AG09309 (cell line): ENCODE data around the gene SAC3D1.
"Not testable (repeated sequence)": the region's sequence is repeated elsewhere in the genome, so short reads cannot be mapped to it uniquely, and the experiment has no call there.

Experiments
- DNase-seq: peaks from one replicate; pipeline ENCODE4 v3.0.0-alpha.2; 2010; ENCODE audit warnings: low read depth
- H3K4me3 ChIP-seq: 2 replicates; pipeline ENCODE4 v1.5.1; 2011; ENCODE audit warnings: mild to moderate bottlenecking, low read depth, low read length, moderate library complexity; ENCODE audit not compliant: control insufficient read depth
- TF ChIP-seq, protein P1 (sequence below): IDR thresholded peaks from 2 replicates; pipeline ENCODE4 v1.5.1; 2011; ENCODE audit warnings: mild to moderate bottlenecking, low read depth, low read length, inconsistent platforms; ENCODE audit not compliant: insufficient read depth, control insufficient read depth; ENCODE audit errors: missing control alignments

SAC3D1 gene

GRCh38 chr11:64999478-64999877, 41.5 kb upstream of the SAC3D1 start:
- TF ChIP-seq, protein P1, sequence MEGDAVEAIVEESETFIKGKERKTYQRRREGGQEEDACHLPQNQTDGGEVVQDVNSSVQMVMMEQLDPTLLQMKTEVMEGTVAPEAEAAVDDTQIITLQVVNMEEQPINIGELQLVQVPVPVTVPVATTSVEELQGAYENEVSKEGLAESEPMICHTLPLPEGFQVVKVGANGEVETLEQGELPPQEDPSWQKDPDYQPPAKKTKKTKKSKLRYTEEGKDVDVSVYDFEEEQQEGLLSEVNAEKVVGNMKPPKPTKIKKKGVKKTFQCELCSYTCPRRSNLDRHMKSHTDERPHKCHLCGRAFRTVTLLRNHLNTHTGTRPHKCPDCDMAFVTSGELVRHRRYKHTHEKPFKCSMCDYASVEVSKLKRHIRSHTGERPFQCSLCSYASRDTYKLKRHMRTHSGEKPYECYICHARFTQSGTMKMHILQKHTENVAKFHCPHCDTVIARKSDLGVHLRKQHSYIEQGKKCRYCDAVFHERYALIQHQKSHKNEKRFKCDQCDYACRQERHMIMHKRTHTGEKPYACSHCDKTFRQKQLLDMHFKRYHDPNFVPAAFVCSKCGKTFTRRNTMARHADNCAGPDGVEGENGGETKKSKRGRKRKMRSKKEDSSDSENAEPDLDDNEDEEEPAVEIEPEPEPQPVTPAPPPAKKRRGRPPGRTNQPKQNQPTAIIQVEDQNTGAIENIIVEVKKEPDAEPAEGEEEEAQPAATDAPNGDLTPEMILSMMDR = no peak
- no peak overlapping the region for H3K4me3 ChIP-seq
- DNase-seq = no peak

GRCh38 chr11:65002706-65003105, 38.3 kb upstream of the SAC3D1 start:
- no peak overlapping the region for H3K4me3 ChIP-seq
- DNase-seq = no peak
- TF ChIP-seq, protein P1 = no peak

DNA sequence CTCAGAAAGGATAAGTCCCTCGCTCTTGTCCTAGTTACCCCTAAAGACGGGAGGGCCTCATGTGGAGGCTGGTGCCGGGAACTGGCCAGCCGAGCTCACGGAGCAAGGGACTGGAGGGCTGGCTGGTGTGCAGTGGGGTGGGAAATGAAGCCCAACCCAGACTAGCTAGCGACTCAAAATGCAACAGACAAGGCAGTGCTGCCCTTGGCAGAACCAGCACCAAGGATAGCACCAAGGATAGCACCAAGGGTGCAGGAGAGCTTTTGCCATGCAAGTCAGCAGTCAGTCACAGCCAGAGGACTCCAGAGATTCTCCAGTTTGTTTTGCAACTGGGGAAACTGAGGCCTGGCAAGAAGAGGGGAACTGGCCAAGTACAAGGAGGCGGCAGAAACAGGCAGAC, 37.7 kb upstream of the SAC3D1 start:
- TF ChIP-seq, protein P1 = no peak
- DNase-seq = no peak
- no peak overlapping the region for H3K4me3 ChIP-seq

DNA sequence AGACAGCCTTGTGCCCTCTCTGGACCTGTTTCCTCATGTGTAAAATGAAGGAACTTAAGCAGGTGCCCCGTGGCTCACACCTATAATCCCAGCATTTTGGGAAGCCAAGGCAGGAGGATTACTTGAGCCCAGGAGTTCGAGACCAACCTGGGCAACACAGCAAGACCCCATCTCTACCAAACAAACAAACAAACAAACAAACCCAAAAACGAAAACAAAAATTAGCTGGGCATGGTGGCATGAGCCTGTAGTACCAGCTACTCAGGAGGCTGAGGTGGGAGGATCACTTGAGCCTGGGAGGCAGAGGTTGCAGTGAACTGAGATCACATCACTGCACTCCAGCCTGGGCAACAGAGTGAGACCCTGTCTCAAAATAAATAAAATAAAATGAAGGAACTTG, 37.0 kb upstream of the SAC3D1 start:
- not testable (repeated sequence) for H3K4me3 ChIP-seq, DNase-seq

DNA sequence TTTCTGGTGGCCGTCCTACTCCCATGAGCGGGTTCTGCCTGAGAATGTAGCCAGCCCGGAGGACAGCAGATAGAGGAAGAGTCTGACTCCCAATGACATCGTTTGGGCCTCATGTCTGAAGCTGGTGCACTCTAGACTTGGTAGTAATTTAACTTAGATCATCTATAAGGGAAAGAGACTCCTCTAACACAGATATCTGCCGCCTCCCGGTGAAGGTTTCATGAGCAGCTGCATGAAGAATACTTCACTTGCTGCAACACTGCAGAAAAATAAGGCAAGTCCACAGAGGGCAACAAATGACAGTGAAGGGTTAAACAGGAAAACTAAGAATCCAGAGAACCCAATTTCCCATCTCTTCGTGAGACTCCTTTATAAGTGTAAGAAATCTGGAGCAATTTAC, 33.0 kb upstream of the SAC3D1 start:
- TF ChIP-seq, protein P1 = no peak
- no peak for DNase-seq

GRCh38 chr11:65008873-65009272, 32.1 kb upstream of the SAC3D1 start:
- no peak overlapping the region for H3K4me3 ChIP-seq
- TF ChIP-seq, protein P1 = no peak
- no peak for DNase-seq

More for the DNA sequence above, 33.0 kb upstream of the SAC3D1 start:
- H3K4me3 ChIP-seq = no peak overlapping the region

DNA sequence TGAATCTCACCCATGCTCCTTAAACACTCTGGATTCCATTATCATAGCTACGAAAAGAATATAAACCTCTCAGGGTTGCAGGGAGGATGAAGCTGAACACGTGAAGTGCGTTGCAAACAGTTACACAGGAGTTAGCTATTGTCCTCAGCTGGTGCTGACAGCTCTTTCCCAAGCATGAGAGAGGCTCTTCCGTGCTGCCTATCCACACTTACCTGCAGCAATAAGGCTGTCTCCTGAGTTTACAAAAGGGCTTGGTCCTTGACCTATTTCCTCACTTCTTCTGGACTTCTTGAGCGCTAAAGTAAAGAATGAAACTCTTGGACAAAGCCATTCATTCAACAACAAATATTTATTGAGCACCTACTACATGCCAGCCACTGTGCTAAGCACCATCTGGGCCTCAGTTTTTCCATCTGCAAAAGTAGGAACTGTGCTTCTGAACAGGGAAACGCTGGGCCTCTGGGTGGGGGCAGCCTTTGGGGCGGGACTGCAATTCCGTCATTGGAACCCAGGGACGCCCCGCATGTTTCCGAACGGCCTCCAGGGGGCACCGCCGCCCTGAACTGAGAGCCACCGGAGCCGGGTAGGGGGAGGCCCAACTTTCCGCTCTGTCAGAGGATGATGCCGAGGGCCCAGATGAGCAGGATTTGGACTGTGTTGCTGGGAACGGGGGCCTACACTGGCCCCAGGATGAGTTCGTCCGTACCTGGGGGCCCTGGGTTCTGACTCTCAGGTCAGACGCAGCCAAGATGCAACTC, 27.7 kb upstream of the SAC3D1 start:
- H3K4me3 ChIP-seq = peak overlapping the region; percentile 82
- TF ChIP-seq, protein P1 = peak; percentile 93
- peak; percentile 45 for DNase-seq
